HepG2 (cell line): ENCODE measurements around the gene OAF. TPM values are rescaled to one million over a fixed set of nuclear protein-coding genes. Genes with fewer than 3 reads are reported as not detected.

Experiments used
- MIER2 ChIP-seq: IDR thresholded peaks from 2 replicates; pipeline ENCODE4 v1.6.1; 2016; ENCODE audit warnings: missing biosample characterization, missing genetic modification reagents
- RARA ChIP-seq: IDR thresholded peaks from 2 replicates; pipeline ENCODE4 v1.6.1; 2016; ENCODE audit warnings: missing genetic modification reagents, missing compliant biosample characterization
- ZKSCAN1 ChIP-seq: fragments of 150-350 bp; IDR thresholded peaks from 2 replicates; pipeline ENCODE4 v1.6.1; 2014; ENCODE audit warnings: low read length
- polyA plus RNA-seq, 8 experiments: library from polyadenylated mRNA; depleted of rRNA in 3 of 8; stranded (reverse) in 7 of 8; unstranded in 1 of 8; fragments of >200 nt; fragmentation: Illumina TruSeq in 4 of 8; extraction: Trizol in 4 of 8; gene quantifications; 2 replicates each; pipeline versions ENCODE4 v1.2.1 to v1.2.3, GENCODE V29; 2011 to 2016; ENCODE audit warnings: low read depth in 4 of 8, missing spikeins in 1 of 8, mixed read lengths in 1 of 8; ENCODE audit not compliant: insufficient read depth in 1 of 8
- total RNA-seq, 5 experiments: library from RNA; depleted of rRNA; stranded (reverse); fragments of >200 nt; fragmentation: Illumina TruSeq; extraction: Trizol; gene quantifications; 2 replicates each; pipeline ENCODE4 v1.2.3, GENCODE V29; 2016; ENCODE audit warnings: low read depth in 1 of 5
- TF ChIP-seq, protein P1 (sequence below): sonication (generic); formaldehyde crosslinking; IDR thresholded peaks from 2 replicates; pipeline ENCODE4 v1.4.0; 2020; ENCODE audit warnings: low read depth, mild to moderate bottlenecking, missing genetic modification reagents
- TF ChIP-seq, protein P2 (sequence below): sonication (generic); formaldehyde crosslinking; IDR thresholded peaks from one replicate; pipeline ENCODE4 v1.5.1; 2020; ENCODE audit warnings: mild to moderate bottlenecking, missing genetic modification reagents; ENCODE audit errors: not compliant biosample characterization
- TF ChIP-seq, protein P3 (sequence below): sonication (generic); formaldehyde crosslinking; conservative IDR thresholded peaks from 2 replicates; pipeline ENCODE4 v1.4.0; 2020; ENCODE audit warnings: mild to moderate bottlenecking, missing genetic modification reagents, moderate library complexity
- TF ChIP-seq, protein P4 (sequence below), 2 experiments: sonication (generic) in 1 of 2; formaldehyde crosslinking in 1 of 2; IDR thresholded peaks; 2 replicates each; pipeline versions ENCODE4 v1.4.0 to v1.6.1; 2018 to 2020; ENCODE audit warnings: missing genetic modification reagents in 2 of 2, borderline replicate concordance in 1 of 2, low read depth in 1 of 2, mild to moderate bottlenecking in 1 of 2, missing biosample characterization in 1 of 2

Gene OAF
- total and polyA plus RNA-seq, 2 of the 13 experiments (the other 11 are each of a cell fraction or from before 2014, with no cell fraction given), result 63.7 to 94.6 TPM

DNA sequence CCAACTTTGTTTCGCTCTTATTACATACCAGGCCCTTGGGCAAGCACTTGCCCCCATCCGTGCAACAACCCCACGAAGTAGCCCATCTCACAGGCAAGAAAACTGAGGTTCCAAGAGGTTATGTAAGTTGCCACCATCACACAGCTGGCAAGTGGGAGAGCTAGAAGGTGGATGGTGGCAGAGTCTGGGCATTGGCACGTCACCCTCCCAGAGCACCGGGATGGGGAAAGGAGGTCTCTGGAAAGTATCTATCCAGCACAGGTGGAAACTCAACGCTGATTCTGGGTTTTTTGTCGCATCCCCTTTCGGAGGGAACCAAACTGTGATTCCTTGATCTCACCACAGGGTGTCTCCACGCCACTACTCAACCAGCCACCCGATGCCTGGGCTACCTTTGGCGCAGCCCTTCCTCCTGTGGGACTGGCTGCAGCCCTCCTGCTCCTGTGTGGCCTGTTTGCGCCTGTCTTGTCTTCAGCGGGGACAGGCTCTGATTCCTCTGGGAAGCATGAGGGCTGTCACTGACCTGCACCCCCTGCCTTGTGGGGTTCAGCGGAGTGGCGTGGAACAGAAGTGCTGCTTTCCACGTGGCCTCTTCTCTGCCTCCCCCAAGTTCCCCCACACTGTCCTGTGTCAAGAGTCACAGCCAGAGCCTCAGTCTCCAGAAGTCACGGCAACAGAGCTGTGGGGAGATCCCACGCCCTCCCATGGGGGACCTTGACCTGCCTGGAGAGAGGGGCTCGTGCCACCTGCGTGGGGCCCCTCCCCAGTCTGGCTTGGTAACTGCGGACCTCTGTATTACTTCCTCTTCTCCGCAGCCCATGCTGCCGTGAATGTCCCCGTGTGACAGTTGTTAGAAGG lies 38.5 kb upstream of the OAF start (continued):
- TF ChIP-seq, protein P1, sequence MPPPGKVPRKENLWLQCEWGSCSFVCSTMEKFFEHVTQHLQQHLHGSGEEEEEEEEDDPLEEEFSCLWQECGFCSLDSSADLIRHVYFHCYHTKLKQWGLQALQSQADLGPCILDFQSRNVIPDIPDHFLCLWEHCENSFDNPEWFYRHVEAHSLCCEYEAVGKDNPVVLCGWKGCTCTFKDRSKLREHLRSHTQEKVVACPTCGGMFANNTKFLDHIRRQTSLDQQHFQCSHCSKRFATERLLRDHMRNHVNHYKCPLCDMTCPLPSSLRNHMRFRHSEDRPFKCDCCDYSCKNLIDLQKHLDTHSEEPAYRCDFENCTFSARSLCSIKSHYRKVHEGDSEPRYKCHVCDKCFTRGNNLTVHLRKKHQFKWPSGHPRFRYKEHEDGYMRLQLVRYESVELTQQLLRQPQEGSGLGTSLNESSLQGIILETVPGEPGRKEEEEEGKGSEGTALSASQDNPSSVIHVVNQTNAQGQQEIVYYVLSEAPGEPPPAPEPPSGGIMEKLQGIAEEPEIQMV (CRISPR knock-in tag), result 0 out of 2 replicates have a peak, but pooled peaks have one; percentile 48
- TF ChIP-seq, protein P2, sequence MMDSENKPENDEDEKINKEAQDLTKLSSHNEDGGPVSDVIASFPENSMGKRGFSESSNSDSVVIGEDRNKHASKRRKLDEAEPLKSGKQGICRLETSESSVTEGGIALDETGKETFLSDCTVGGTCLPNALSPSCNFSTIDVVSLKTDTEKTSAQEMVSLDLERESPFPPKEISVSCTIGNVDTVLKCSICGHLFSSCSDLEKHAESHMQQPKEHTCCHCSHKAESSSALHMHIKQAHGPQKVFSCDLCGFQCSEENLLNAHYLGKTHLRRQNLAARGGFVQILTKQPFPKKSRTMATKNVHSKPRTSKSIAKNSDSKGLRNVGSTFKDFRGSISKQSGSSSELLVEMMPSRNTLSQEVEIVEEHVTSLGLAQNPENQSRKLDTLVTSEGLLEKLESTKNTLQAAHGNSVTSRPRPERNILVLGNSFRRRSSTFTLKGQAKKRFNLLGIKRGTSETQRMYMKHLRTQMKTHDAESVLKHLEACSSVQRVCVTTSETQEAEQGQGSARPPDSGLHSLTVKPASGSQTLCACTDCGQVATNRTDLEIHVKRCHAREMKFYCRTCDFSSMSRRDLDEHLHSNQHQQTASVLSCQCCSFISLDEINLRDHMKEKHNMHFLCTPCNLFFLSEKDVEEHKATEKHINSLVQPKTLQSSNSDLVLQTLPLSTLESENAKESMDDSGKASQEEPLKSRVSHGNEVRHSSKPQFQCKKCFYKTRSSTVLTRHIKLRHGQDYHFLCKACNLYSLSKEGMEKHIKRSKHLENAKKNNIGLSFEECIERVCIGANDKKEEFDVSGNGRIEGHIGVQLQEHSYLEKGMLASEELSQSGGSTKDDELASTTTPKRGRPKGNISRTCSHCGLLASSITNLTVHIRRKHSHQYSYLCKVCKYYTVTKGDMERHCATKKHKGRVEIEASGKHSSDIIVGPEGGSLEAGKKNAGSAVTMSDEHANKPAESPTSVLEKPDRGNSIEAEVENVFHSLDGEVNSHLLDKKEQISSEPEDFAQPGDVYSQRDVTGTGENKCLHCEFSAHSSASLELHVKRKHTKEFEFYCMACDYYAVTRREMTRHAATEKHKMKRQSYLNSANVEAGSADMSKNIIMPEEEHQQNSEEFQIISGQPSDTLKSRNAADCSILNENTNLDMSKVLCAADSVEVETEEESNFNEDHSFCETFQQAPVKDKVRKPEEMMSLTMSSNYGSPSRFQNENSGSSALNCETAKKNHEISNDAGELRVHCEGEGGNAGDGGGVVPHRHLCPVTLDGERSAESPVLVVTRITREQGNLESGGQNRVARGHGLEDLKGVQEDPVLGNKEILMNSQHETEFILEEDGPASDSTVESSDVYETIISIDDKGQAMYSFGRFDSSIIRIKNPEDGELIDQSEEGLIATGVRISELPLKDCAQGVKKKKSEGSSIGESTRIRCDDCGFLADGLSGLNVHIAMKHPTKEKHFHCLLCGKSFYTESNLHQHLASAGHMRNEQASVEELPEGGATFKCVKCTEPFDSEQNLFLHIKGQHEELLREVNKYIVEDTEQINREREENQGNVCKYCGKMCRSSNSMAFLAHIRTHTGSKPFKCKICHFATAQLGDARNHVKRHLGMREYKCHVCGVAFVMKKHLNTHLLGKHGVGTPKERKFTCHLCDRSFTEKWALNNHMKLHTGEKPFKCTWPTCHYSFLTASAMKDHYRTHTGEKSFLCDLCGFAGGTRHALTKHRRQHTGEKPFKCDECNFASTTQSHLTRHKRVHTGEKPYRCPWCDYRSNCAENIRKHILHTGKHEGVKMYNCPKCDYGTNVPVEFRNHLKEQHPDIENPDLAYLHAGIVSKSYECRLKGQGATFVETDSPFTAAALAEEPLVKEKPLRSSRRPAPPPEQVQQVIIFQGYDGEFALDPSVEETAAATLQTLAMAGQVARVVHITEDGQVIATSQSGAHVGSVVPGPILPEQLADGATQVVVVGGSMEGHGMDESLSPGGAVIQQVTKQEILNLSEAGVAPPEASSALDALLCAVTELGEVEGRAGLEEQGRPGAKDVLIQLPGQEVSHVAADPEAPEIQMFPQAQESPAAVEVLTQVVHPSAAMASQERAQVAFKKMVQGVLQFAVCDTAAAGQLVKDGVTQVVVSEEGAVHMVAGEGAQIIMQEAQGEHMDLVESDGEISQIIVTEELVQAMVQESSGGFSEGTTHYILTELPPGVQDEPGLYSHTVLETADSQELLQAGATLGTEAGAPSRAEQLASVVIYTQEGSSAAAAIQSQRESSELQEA (CRISPR knock-in tag), result peak; percentile 12
- TF ChIP-seq, protein P3, sequence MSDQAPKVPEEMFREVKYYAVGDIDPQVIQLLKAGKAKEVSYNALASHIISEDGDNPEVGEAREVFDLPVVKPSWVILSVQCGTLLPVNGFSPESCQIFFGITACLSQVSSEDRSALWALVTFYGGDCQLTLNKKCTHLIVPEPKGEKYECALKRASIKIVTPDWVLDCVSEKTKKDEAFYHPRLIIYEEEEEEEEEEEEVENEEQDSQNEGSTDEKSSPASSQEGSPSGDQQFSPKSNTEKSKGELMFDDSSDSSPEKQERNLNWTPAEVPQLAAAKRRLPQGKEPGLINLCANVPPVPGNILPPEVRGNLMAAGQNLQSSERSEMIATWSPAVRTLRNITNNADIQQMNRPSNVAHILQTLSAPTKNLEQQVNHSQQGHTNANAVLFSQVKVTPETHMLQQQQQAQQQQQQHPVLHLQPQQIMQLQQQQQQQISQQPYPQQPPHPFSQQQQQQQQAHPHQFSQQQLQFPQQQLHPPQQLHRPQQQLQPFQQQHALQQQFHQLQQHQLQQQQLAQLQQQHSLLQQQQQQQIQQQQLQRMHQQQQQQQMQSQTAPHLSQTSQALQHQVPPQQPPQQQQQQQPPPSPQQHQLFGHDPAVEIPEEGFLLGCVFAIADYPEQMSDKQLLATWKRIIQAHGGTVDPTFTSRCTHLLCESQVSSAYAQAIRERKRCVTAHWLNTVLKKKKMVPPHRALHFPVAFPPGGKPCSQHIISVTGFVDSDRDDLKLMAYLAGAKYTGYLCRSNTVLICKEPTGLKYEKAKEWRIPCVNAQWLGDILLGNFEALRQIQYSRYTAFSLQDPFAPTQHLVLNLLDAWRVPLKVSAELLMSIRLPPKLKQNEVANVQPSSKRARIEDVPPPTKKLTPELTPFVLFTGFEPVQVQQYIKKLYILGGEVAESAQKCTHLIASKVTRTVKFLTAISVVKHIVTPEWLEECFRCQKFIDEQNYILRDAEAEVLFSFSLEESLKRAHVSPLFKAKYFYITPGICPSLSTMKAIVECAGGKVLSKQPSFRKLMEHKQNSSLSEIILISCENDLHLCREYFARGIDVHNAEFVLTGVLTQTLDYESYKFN (CRISPR knock-in tag), result no peak
- TF ChIP-seq, protein P4, sequence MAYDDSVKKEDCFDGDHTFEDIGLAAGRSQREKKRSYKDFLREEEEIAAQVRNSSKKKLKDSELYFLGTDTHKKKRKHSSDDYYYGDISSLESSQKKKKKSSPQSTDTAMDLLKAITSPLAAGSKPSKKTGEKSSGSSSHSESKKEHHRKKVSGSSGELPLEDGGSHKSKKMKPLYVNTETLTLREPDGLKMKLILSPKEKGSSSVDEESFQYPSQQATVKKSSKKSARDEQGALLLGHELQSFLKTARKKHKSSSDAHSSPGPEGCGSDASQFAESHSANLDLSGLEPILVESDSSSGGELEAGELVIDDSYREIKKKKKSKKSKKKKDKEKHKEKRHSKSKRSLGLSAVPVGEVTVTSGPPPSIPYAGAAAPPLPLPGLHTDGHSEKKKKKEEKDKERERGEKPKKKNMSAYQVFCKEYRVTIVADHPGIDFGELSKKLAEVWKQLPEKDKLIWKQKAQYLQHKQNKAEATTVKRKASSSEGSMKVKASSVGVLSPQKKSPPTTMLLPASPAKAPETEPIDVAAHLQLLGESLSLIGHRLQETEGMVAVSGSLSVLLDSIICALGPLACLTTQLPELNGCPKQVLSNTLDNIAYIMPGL (CRISPR knock-in tag; IDR thresholded peaks at IDR 0.05; ENCODE audit: borderline replicate concordance in 1 of 2, low read depth in 1 of 2), result 0 out of 4 replicates have a peak, but pooled peaks of 1 of the 2 experiments have one; percentile 38
- TF ChIP-seq RARA (CRISPR knock-in tag) (no peak), ZKSCAN1 (peak; percentile 85), MIER2 (CRISPR knock-in tag) (0 out of 2 replicates have a peak, but pooled peaks have one; percentile 13)
